HCT116 (cell line): ENCODE data around the gene SLC38A6. TPM values are rescaled to one million over a fixed set of nuclear protein-coding genes. Genes with fewer than 3 reads are reported as not detected.

Experiments
- ATAC-seq: fragments of 200-7000 bp; cut with Tn5 transposase; 2 replicates; pipeline ENCODE4 v1.9.1; 2020; ENCODE audit warnings: mild to moderate bottlenecking, moderate library complexity
- BruUV-seq: library from RNA; stranded (reverse); fragments of 400-500 nt; replicated peaks from 2 replicates; lab custom pipeline; 2021; lab: Mats Ljungman, UMichigan
- CTCF ChIA-PET: fragments of 300-600 bp; sonication (Branson Sonifier 250); formaldehyde crosslinking; loops from one replicate; lab custom pipeline; 2021; ENCODE audit warnings: antibody characterized with exemption; lab: Charles Lee
- POLR2A ChIA-PET: fragments of 300-600, 350-600 bp; sonication (Branson Sonifier 250); formaldehyde crosslinking; loops from one replicate; lab custom pipeline; 2021; ENCODE audit warnings: antibody characterized with exemption; lab: Charles Lee
- RAD21 ChIA-PET, 2 experiments: fragments of 300-600 bp; sonication (Branson Sonifier 250); formaldehyde crosslinking; loops; one replicate each; lab custom pipeline; 2023; ENCODE audit warnings: low total read pairs in 2 of 2; ENCODE audit not compliant: uncharacterized antibody in 2 of 2, unreplicated experiment in 2 of 2, low non-redundant PET in 1 of 2; lab: Charles Lee
- DNase-seq: peaks from one replicate; pipeline ENCODE4 v3.0.0-alpha.2; 2010; ENCODE audit warnings: low read depth, low spot score
- H2AFZ ChIP-seq: fragments of 200-600 bp; shearing (Covaris generic), sonication (generic); 2 replicates; pipeline ENCODE4 v1.6.1; 2017; ENCODE audit warnings: low read depth, mixed run types, mixed read lengths, antibody characterized with exemption, low read length; ENCODE audit not compliant: poor library complexity, severe bottlenecking
- H3K27ac ChIP-seq: 2 replicates; pipeline ENCODE4 v1.5.1; 2012; ENCODE audit warnings: low read depth, low read length
- H3K27me3 ChIP-seq: fragments of 200-600 bp; sonication (generic); 2 replicates; pipeline ENCODE4 v1.6.1; 2016; ENCODE audit warnings: mixed run types, low read length, mixed read lengths; ENCODE audit not compliant: insufficient read depth
- H3K36me3 ChIP-seq, 2 experiments: fragments of 200-500 bp in 1 of 2; fragments of 200-600 bp in 1 of 2; sonication (Bioruptor generic) in 1 of 2; sonication (generic) in 1 of 2; 2 replicates each; pipeline versions ENCODE4 v1.5.1 to v1.6.1; 2014 to 2016; ENCODE audit warnings: low read length in 2 of 2, inconsistent platforms in 1 of 2, mixed read lengths in 1 of 2, mixed run types in 1 of 2; ENCODE audit not compliant: insufficient read depth in 2 of 2, control insufficient read depth in 1 of 2
- H3K4me1 ChIP-seq, 2 experiments: fragments of 200-600 bp in 1 of 2; sonication (generic) in 1 of 2; 2 replicates each; pipeline versions ENCODE4 v1.5.1 to v1.6.1; 2012 to 2017; ENCODE audit warnings: low read length in 2 of 2, inconsistent platforms in 1 of 2, mild to moderate bottlenecking in 1 of 2, mixed read lengths in 1 of 2, mixed run types in 1 of 2, moderate library complexity in 1 of 2; ENCODE audit not compliant: insufficient read depth in 2 of 2, control insufficient read depth in 1 of 2
- H3K4me2 ChIP-seq: fragments of 200-600 bp; sonication (generic); 2 replicates; pipeline ENCODE4 v1.6.1; 2017; ENCODE audit warnings: mixed run types, low read length, mixed read lengths
- H3K4me3 ChIP-seq, 2 experiments: fragments of 200-600 bp in 1 of 2; sonication (generic) in 1 of 2; replicated peaks in 1 of 2; 2 replicates each; pipeline ENCODE4 v1.5.1; 2011 to 2016; ENCODE audit warnings: low read length in 2 of 2, control low read depth in 1 of 2, low read depth in 1 of 2, mild to moderate bottlenecking in 1 of 2, mixed read lengths in 1 of 2, mixed run types in 1 of 2
- H3K79me2 ChIP-seq: fragments of 200-600 bp; sonication (generic); 2 replicates; pipeline ENCODE4 v1.6.1; 2017; ENCODE audit warnings: mild to moderate bottlenecking, mixed run types, low read length, moderate library complexity, mixed read lengths; ENCODE audit not compliant: insufficient read depth
- H3K9ac ChIP-seq: fragments of 200-600 bp; sonication (generic); 2 replicates; pipeline ENCODE4 v1.6.1; 2016; ENCODE audit warnings: low read length, mixed read lengths
- H3K9me2 ChIP-seq: fragments of 200-600 bp; sonication (generic), shearing (Covaris generic); 2 replicates; pipeline ENCODE4 v1.6.1; 2017; ENCODE audit warnings: mixed run types, mild to moderate bottlenecking, moderate library complexity; ENCODE audit not compliant: insufficient read depth
- H3K9me3 ChIP-seq, 2 experiments: fragments of 200-500 bp in 1 of 2; fragments of 200-600 bp in 1 of 2; sonication (Bioruptor generic) in 1 of 2; sonication (generic) in 1 of 2; 2 replicates each; pipeline ENCODE4 v1.6.1; 2014 to 2017; ENCODE audit warnings: low read length in 2 of 2, mixed read lengths in 2 of 2, inconsistent platforms in 1 of 2, low read depth in 1 of 2, mild to moderate bottlenecking in 1 of 2, mixed run types in 1 of 2, moderate library complexity in 1 of 2; ENCODE audit not compliant: control insufficient read depth in 1 of 2, insufficient read depth in 1 of 2
- H4K20me1 ChIP-seq: fragments of 200-600 bp; sonication (generic), shearing (Covaris generic); 2 replicates; pipeline ENCODE4 v1.6.1; 2017; ENCODE audit warnings: mixed run types, mild to moderate bottlenecking, moderate library complexity; ENCODE audit not compliant: insufficient read depth
- CEBPB ChIP-seq: IDR thresholded peaks from 2 replicates; pipeline ENCODE4 v1.6.1; 2012; ENCODE audit warnings: low read depth
- EGR1 ChIP-seq: IDR thresholded peaks from 2 replicates; pipeline ENCODE4 v1.6.1; 2012; ENCODE audit warnings: low read depth
- POLR2AphosphoS5 ChIP-seq: IDR thresholded peaks from 2 replicates; pipeline ENCODE4 v1.6.1; 2011; ENCODE audit warnings: mild to moderate bottlenecking, low read depth, low read length, moderate library complexity
- RAD21 ChIP-seq: IDR thresholded peaks from 2 replicates; pipeline ENCODE4 v1.6.1; 2012; ENCODE audit warnings: low read depth, mild to moderate bottlenecking
- SRF ChIP-seq: IDR thresholded peaks from 2 replicates; pipeline ENCODE4 v1.6.1; 2012; ENCODE audit warnings: low read depth
- TCF7L2 ChIP-seq: IDR thresholded peaks from 2 replicates; pipeline ENCODE4 v1.7.0; 2011; ENCODE audit warnings: borderline replicate concordance, inconsistent platforms; ENCODE audit not compliant: insufficient read depth, insufficient read length; ENCODE audit errors: extremely low read depth
- YY1 ChIP-seq: IDR thresholded peaks from 2 replicates; pipeline ENCODE4 v1.6.1; 2011; ENCODE audit warnings: low read length, low read depth, moderate library complexity, mild to moderate bottlenecking; ENCODE audit not compliant: insufficient replicate concordance; ENCODE audit errors: extremely low read depth
- ZNF274 ChIP-seq: fragments of 200-500 bp; sonication (Bioruptor generic); IDR thresholded peaks from 2 replicates; pipeline ENCODE4 v1.6.1; 2014; ENCODE audit warnings: mild to moderate bottlenecking, low read depth, low read length, inconsistent platforms
- intact Hi-C: fragments of 100-400 bp; cut with micrococcal nuclease; formaldehyde crosslinking; loops from 2 replicates; pipeline ENCODE4 v1.10.0; 2022
- total RNA-seq: library from RNA; stranded (reverse); gene quantifications from one replicate; pipeline ENCODE4 v1.2.1, GENCODE V29; 2021; ENCODE audit not compliant: unreplicated experiment

SLC38A6 gene
- total RNA-seq, 1 experiment from 2014 or later, result 9.5 TPM

DNA sequence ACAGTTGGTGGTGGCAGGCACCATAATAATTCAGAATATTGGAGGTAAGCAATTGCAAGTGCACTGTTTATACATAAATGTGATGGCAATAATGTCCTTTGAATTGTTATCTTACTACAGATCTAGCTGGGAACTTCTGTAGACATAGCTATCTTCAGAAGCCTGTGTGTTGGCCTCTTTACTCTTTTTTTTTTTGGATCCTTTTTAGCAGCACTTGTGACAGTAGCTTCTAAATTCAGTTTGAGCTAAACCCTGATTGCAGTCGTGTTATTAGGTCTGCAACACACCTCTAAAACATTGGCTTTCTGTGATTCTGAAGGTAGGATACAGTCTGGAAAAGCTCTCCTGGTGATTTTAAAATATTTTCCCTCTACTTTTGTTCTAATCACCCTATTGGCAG is 38.5 kb downstream of the SLC38A6 start:
- no peak overlapping the region for H3K4me3 ChIP-seq
- H3K4me2 ChIP-seq, result no peak overlapping the region
- H3K4me1 ChIP-seq, result no peaks in the 10 kb centered on the region
- CTCF ChIA-PET, result no interaction called here
- no peaks in the 10 kb centered on the region for H3K27me3 ChIP-seq
- intact Hi-C loops, result no loop called here
- H3K9me2 ChIP-seq, result no peaks in the 10 kb centered on the region
- H2AFZ ChIP-seq, result no peak overlapping the region
- no peak overlapping the region for H3K27ac ChIP-seq
- TF ChIP-seq CEBPB, result no peak
- TF ChIP-seq YY1, result no peak
- no peak for TF ChIP-seq EGR1
- TF ChIP-seq TCF7L2, result no peak
- no peak for TF ChIP-seq SRF
- no peak for TF ChIP-seq RAD21
- TF ChIP-seq ZNF274, result no peak
- no peak for TF ChIP-seq POLR2AphosphoS5
- TF ChIP-seq, all 23 proteins: peak for 0
- RAD21 ChIA-PET, result no interaction called here
- H4K20me1 ChIP-seq, result no peaks in the 10 kb centered on the region
- DNase-seq (no peak), ATAC-seq (no peak)
- H3K9me3 ChIP-seq, result no peaks in the 10 kb centered on the region
- no TSS peak for BruUV-seq
- POLR2A ChIA-PET, result no interaction called here
- H3K9ac ChIP-seq, result no peak overlapping the region
- H3K79me2 ChIP-seq, result no peaks in the 10 kb centered on the region
- H3K36me3 ChIP-seq, result no peaks in the 10 kb centered on the region
